ENCODE results near the gene COA3. TPM values are rescaled to one million over a fixed set of nuclear protein-coding genes. Genes with fewer than 3 reads are reported as not detected.

Gene COA3, protein sequence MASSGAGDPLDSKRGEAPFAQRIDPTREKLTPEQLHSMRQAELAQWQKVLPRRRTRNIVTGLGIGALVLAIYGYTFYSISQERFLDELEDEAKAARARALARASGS
- 38.7 to 49.1 TPM (median 39.5 TPM) in 3 replicates for total RNA-seq
- long read RNA-seq, transcript COA3-201 (2 exons, 771 nt): major isoform, 40 of 41 reads
- long read RNA-seq, partial matches to known transcripts: 1 of 41 reads
- long read RNA-seq, other reads (novel, unspliced or antisense): 0 of 41 reads

DNA sequence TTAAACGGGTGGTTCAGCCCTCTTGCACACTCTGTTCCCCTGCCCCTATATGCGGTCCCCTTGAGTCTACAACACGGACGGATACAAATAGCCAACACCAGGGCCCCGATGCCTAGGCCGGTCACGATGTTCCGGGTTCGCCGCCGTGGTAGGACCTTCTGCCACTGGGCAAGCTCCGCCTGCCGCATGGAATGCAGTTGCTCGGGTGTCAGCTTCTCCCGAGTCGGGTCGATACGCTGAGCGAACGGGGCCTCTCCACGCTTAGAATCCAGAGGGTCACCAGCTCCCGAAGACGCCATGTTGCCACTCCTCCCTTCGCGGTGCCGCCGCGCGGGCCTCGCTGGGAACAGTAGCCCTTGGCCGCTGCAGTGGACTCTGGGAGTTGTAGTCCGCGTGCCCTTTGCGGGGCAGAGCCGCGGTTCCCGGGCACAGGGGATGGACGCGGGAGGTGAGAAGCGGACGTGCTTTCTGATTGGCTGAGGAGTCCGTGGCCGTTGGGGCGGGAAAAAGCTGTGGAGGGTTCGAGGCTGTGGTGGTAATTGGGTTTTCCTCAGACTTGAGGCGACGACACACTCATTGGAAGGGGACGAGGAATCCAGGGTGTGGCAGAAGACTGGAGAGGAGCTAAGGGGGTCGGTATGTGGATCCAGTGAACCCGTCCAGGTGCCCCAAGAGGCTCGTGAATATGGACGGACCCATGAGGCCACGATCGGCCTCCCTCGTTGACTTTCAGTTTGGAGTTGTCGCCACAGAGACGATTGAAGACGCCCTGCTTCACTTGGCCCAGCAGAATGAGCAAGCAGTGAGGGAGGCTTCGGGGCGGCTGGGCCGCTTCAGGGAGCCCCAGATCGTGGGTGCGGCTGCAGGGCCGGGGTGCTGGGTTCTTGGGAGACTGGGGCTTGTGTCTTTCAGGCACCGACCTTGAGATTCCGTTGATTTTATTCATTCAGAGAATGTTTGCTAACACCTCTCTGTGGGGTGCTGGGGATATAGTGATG lies at the start of gene COA3, which contains the start of gene CNTD1:
Gene COA3, minus strand, starts transcription at position 322 of the 998 bp plus-strand sequence. Its CDS starts 23 bp downstream, at position 299.
Gene CNTD1, plus strand, starts transcription at position 479 of the 998 bp plus-strand sequence. Its CDS starts 207 bp downstream, at position 686.
- peak within 1 kb of the TSS; percentile 84 for H3K27ac Mint-ChIP-seq (ENCODE audit: unreplicated experiment)
- H3K27me3 Mint-ChIP-seq (ENCODE audit: low read depth): no peaks in the 10 kb centered on the region
- TF ChIP-seq CTCF (IDR thresholded peaks at IDR 0.05): peak; percentile 53
- peaks cover 28% of the 10 kb centered on the region for H3K4me1 Mint-ChIP-seq (ENCODE audit: low read depth)
- peak within 1 kb of the TSS; percentile 90 for H3K4me3 Mint-ChIP-seq (ENCODE audit: unreplicated experiment)
- no peak for DNase-seq (ENCODE audit: low spot score)
- H3K9me3 Mint-ChIP-seq (ENCODE audit: low read depth): no peaks in the 10 kb centered on the region
- H3K36me3 Mint-ChIP-seq (ENCODE audit: low read depth): no peaks in the 10 kb centered on the region

- Mint-ChIP-seq H3K27me3 (ENCODE audit: low read depth) (no peaks in the 10 kb centered on the region), H3K4me3 (ENCODE audit: unreplicated experiment) (no peak overlapping the region), H3K36me3 (ENCODE audit: low read depth) (peaks cover 9% of the 10 kb centered on the region), H3K9me3 (ENCODE audit: low read depth) (no peaks in the 10 kb centered on the region), H3K4me1 (ENCODE audit: low read depth) (peaks cover 37% of the 10 kb centered on the region), H3K27ac (ENCODE audit: unreplicated experiment) (no peak overlapping the region)
- TF ChIP-seq CTCF (IDR thresholded peaks at IDR 0.05): no peak
- DNase-seq (ENCODE audit: low spot score): no peak
These were observed 49.6 kb upstream of the COA3 start for GRCh38 chr17:42848093-42848492.

GRCh38 chr17:42846594-42847280 lies 48.2 kb upstream of the COA3 start:
- Mint-ChIP-seq H3K9me3 (ENCODE audit: low read depth) (no peaks in the 10 kb centered on the region), H3K27ac (ENCODE audit: unreplicated experiment) (peak overlapping the region; percentile 70)
- DNase-seq (ENCODE audit: low spot score): no peak

DNA sequence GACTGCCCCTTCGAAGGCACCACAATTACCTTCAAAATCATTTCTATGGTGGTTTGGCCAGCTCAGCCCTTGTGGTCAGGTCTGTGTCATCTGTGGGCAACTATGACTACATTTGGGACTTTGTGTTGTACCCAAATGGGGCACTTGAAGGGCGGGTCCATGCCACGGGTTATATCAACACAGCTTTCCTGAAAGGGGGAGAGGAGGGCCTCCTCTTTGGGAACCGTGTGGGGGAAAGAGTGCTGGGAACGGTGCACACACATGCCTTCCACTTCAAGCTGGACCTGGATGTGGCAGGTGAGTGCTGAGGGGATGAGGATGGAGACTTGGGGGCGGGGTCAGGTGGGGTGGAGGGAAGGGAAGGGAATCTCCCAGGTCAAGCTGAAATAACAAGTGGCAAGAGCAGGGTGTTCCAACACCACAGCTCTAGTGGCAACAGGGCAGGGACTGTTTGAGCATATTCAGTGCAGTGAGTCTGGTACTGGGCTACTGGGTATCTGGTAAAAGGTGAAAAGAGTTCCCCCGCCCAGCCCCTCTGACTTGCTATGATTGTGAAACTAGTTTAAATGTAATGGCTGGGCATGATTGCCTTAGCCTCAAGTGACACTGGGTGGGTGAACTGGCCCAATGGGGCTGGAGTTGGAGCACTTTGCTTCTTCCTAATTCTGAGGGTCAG lies 47.6 kb upstream of the COA3 start:
- H3K36me3 Mint-ChIP-seq (ENCODE audit: low read depth): peaks cover 25% of the 10 kb centered on the region
- TF ChIP-seq CTCF (IDR thresholded peaks at IDR 0.05): no peak
- H3K4me1 Mint-ChIP-seq (ENCODE audit: low read depth): peaks cover 34% of the 10 kb centered on the region
- H3K9me3 Mint-ChIP-seq (ENCODE audit: low read depth): no peaks in the 10 kb centered on the region
- peak overlapping the region; percentile 70 for H3K27ac Mint-ChIP-seq (ENCODE audit: unreplicated experiment)
- no peaks in the 10 kb centered on the region for H3K27me3 Mint-ChIP-seq (ENCODE audit: low read depth)
- no peak overlapping the region for H3K4me3 Mint-ChIP-seq (ENCODE audit: unreplicated experiment)
- DNase-seq (ENCODE audit: low spot score): no peak

More at GRCh38 chr17:42846594-42847280, 48.2 kb upstream of the COA3 start:
- H3K4me1 Mint-ChIP-seq (ENCODE audit: low read depth): peaks cover 37% of the 10 kb centered on the region
- peaks cover 20% of the 10 kb centered on the region for H3K36me3 Mint-ChIP-seq (ENCODE audit: low read depth)
- H3K27me3 Mint-ChIP-seq (ENCODE audit: low read depth): no peaks in the 10 kb centered on the region
- H3K4me3 Mint-ChIP-seq (ENCODE audit: unreplicated experiment): no peak overlapping the region
- no peak for TF ChIP-seq CTCF (IDR thresholded peaks at IDR 0.05)
